Stimulated activated CD4-positive, alpha-beta T cell treated with anti-CD3 and anti-CD28 coated beads, Interleukin-4, amount 100 ng/mL, for 1 hour (primary cell): ENCODE results near the gene HADHB.
"Not testable (repeated sequence)": the region's sequence is repeated elsewhere in the genome, so short reads cannot be mapped to it uniquely, and the experiment has no call there.

Source experiments
- DNase-seq: peaks from one replicate; pipeline ENCODE4 v3.0.0-alpha.2; 2020

Gene HADHB

GRCh38 chr2:26331321-26331720 is 86.6 kb downstream of the HADHB start:
- DNase-seq = not testable (repeated sequence)

GRCh38 chr2:26333293-26333692 is 88.6 kb downstream of the HADHB start:
- no peak for DNase-seq

DNA sequence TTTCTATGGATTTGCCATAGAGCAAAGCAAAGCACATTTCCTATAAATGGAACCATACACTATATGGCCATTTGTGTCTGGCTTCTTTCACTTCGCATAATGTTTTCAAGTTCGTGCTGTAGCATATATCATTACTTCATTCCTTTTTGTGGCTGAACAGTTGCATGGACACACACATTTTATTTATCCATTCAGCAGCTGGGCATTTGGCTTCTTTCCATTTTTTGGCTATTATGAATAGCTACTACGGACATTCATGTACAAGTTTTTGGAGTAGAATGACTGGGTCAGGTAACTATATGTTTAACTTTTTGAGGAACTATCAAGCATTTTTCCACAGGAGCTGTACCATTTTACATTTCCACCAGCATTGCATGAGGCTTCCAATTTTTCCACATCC is 90.5 kb downstream of the HADHB start:
- no peak for DNase-seq

GRCh38 chr2:26336719-26337118 is 92.0 kb downstream of the HADHB start:
- no peak for DNase-seq

DNA sequence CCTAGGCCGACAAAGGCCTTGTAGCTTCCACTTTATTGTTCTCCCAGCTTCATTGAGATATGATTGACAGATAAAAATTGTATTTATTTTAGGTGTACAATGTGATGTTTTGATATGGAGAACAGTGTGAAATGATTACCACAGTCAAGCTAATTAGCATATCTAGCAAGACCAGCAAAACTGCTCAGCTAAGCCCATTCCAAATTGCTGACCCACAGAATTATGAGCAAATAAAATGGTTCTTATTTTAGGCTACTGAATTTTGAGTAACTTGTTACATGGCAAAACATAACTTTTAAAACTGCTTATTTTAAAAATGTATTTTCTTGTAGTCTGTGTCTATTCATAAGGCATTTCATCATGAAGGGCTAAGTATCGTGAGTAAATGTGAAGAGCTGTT is 92.6 kb downstream of the HADHB start:
- DNase-seq = no peak
